NCI-H2107 treated with DMSO at 0.1 percent for 48 hours (cell line): ENCODE data around the gene EOMES.

ENCODE experiments used
- DNase-seq: peaks from one replicate; lab custom pipeline; 2025; ENCODE audit not compliant: unreplicated experiment; lab: John Stamatoyannopoulos, UW

Gene EOMES

GRCh38 chr3:27720899-27721716 lies 1.0 kb downstream of the EOMES start:
- DNase-seq = no peak

GRCh38 chr3:27719314-27720003 lies 2.7 kb downstream of the EOMES start:
- DNase-seq = no peak

- DNase-seq = no peak
Measured at GRCh38 chr3:27718459-27718858, 3.7 kb downstream of the EOMES start.

- no peak for DNase-seq
Measured at GRCh38 chr3:27717200-27717852, 4.8 kb downstream of the EOMES start.

- no peak for DNase-seq
Measured at GRCh38 chr3:27716309-27716708, 5.8 kb downstream of the EOMES start.

GRCh38 chr3:27715863-27716262 lies 6.3 kb downstream of the EOMES start:
- DNase-seq = no peak

GRCh38 chr3:27715454-27715806 lies 6.7 kb downstream of the EOMES start:
- DNase-seq = no peak

- no peak for DNase-seq
Measured at GRCh38 chr3:27714692-27715453, 7.2 kb downstream of the EOMES start.

GRCh38 chr3:27714146-27714526 lies 8.0 kb downstream of the EOMES start:
- DNase-seq = no peak

- no peak for DNase-seq
Measured at GRCh38 chr3:27713435-27714145, 8.5 kb downstream of the EOMES start.

GRCh38 chr3:27713078-27713423 lies 9.1 kb downstream of the EOMES start:
- no peak for DNase-seq

- no peak for DNase-seq
Measured at GRCh38 chr3:27712136-27713077, 9.7 kb downstream of the EOMES start.

GRCh38 chr3:27708250-27708649 lies 13.9 kb downstream of the EOMES start:
- DNase-seq = no peak

- DNase-seq = no peak
Measured at GRCh38 chr3:27699067-27699466, 23.1 kb downstream of the EOMES start.

- no peak for DNase-seq
Measured at GRCh38 chr3:27696906-27697305, 25.2 kb downstream of the EOMES start.

- no peak for DNase-seq
Measured at GRCh38 chr3:27695636-27696035, 26.5 kb downstream of the EOMES start.

- no peak for DNase-seq
Measured at GRCh38 chr3:27688053-27688452, 34.1 kb downstream of the EOMES start.

- no peak for DNase-seq
Measured at GRCh38 chr3:27686642-27687041, 35.5 kb downstream of the EOMES start.

GRCh38 chr3:27685474-27685873 lies 36.6 kb downstream of the EOMES start:
- no peak for DNase-seq

GRCh38 chr3:27684302-27684701 lies 37.8 kb downstream of the EOMES start:
- no peak for DNase-seq
